Activated CD4-positive, alpha-beta T cell treated with anti-CD3 and anti-CD28 coated beads, Interleukin-2, amount 50 U/mL, for 16 hours (primary cell): ENCODE results near the gene IRF8.
"Not testable (repeated sequence)": the region's sequence is repeated elsewhere in the genome, so short reads cannot be mapped to it uniquely, and the experiment has no call there.

Source experiments
- DNase-seq: peaks from one replicate; pipeline ENCODE4 v3.0.0-alpha.2; 2020

Gene IRF8

GRCh38 chr16:85869206-85869605 lies 29.8 kb upstream of the IRF8 start:
- DNase-seq: no peak

GRCh38 chr16:85869785-85870558 lies 29.0 kb upstream of the IRF8 start:
- no peak for DNase-seq

- no peak for DNase-seq
Observed at GRCh38 chr16:85871756-85872155, 27.2 kb upstream of the IRF8 start.

- DNase-seq: no peak
Observed at GRCh38 chr16:85872734-85873133, 26.2 kb upstream of the IRF8 start.

- no peak for DNase-seq
Observed at GRCh38 chr16:85873153-85873552, 25.8 kb upstream of the IRF8 start.

- DNase-seq: not testable (repeated sequence)
Observed at GRCh38 chr16:85874031-85874430, 24.9 kb upstream of the IRF8 start.

- DNase-seq: no peak
Observed at GRCh38 chr16:85878407-85878806, 20.6 kb upstream of the IRF8 start.

- no peak for DNase-seq
Observed at GRCh38 chr16:85878875-85879274, 20.1 kb upstream of the IRF8 start.

- no peak for DNase-seq
Observed at GRCh38 chr16:85879549-85879948, 19.4 kb upstream of the IRF8 start.

GRCh38 chr16:85879975-85880831 lies 18.8 kb upstream of the IRF8 start:
- DNase-seq: peak; percentile 61

GRCh38 chr16:85880861-85881260 lies 18.1 kb upstream of the IRF8 start:
- no peak for DNase-seq

GRCh38 chr16:85881436-85881835 lies 17.5 kb upstream of the IRF8 start:
- DNase-seq: no peak

- no peak for DNase-seq
Observed at GRCh38 chr16:85882181-85882810, 16.7 kb upstream of the IRF8 start.

GRCh38 chr16:85883813-85884212 lies 15.1 kb upstream of the IRF8 start:
- DNase-seq: no peak

- no peak for DNase-seq
Observed at GRCh38 chr16:85884808-85885463, 14.0 kb upstream of the IRF8 start.

- DNase-seq: no peak
Observed at GRCh38 chr16:85885537-85885936, 13.4 kb upstream of the IRF8 start.

GRCh38 chr16:85888405-85889331 lies 10.3 kb upstream of the IRF8 start:
- peak; percentile 84 for DNase-seq

- no peak for DNase-seq
Observed at GRCh38 chr16:85891033-85891775, 7.8 kb upstream of the IRF8 start.

GRCh38 chr16:85891776-85892166 lies 7.2 kb upstream of the IRF8 start:
- DNase-seq: no peak

GRCh38 chr16:85892760-85893159 lies 6.2 kb upstream of the IRF8 start:
- DNase-seq: no peak

GRCh38 chr16:85894266-85894665 lies 4.7 kb upstream of the IRF8 start:
- no peak for DNase-seq
